HT1080 (cell line): ENCODE data around the gene KRTAP22-2. TPM values are rescaled to one million over a fixed set of nuclear protein-coding genes. Genes with fewer than 3 reads are reported as not detected.

Experiments
- DNase-seq: peaks from one replicate; pipeline ENCODE4 v3.0.0-alpha.2; 2015; ENCODE audit warnings: low read depth
- small RNA-seq: library from RNA; depleted of rRNA; stranded (forward); fragments of <200 nt; gene quantifications from one replicate; pipeline ENCODE3, GENCODE V24; 2014
- total RNA-seq: library from RNA; depleted of rRNA; stranded (reverse); fragments of >200 nt; shearing (Covaris generic); gene quantifications from 2 replicates; pipeline ENCODE4 v1.2.3, GENCODE V29; 2014; rRNA removed

Gene KRTAP22-2
- total RNA-seq, 1 experiment from 2014 or later, result not detected

- DNase-seq, result no peak
These were observed 26.6 kb downstream of the KRTAP22-2 start for GRCh38 chr21:30563630-30564029.

- no peak for DNase-seq
These were observed 27.1 kb downstream of the KRTAP22-2 start for GRCh38 chr21:30563072-30563471.

- DNase-seq, result no peak
These were observed 28.2 kb downstream of the KRTAP22-2 start for GRCh38 chr21:30561957-30562356.

GRCh38 chr21:30561264-30561895 lies 28.8 kb downstream of the KRTAP22-2 start, which contains the start of gene KRTAP19-7:
KRTAP19-7 (minus strand) TSS chr21:30561314; CDS start chr21:30561289, 25 bp downstream.
- DNase-seq, result no peak

- DNase-seq, result no peak
These were observed 35.1 kb downstream of the KRTAP22-2 start for GRCh38 chr21:30555095-30555494.

- DNase-seq, result no peak
These were observed 37.4 kb downstream of the KRTAP22-2 start for GRCh38 chr21:30552782-30553181.

GRCh38 chr21:30541764-30542163 lies 48.4 kb downstream of the KRTAP22-2 start, which contains the start of gene KRTAP19-6:
KRTAP19-6 (minus strand) TSS chr21:30541864; CDS start chr21:30541833, 31 bp downstream.
- no peak for DNase-seq

Small RNA genes lying within 50 kb of the gene (small RNA-seq; reads per million reads assigned to genes)
- gene KRTAP20-1, result not detected
- gene KRTAP20-4, result not detected
- not detected for gene KRTAP22-1
- gene KRTAP22-2, result not detected

Other genes with a start within 250 kb of the KRTAP22-2 start
- not detected in 2 replicates for gene KRTAP23-1, start 241.8 kb downstream of the KRTAP22-2 start, total RNA-seq
- not detected in 2 replicates for gene KRTAP13-2, start 218.1 kb downstream of the KRTAP22-2 start, total RNA-seq
- gene KRTAP13-1, start 194.4 kb downstream of the KRTAP22-2 start, total RNA-seq, result not detected in 2 replicates
- gene KRTAP13-3, start 164.5 kb downstream of the KRTAP22-2 start, total RNA-seq, result not detected in 2 replicates
- not detected in 2 replicates for gene KRTAP13-4, start 160.2 kb downstream of the KRTAP22-2 start, total RNA-seq
- gene KRTAP15-1, start 150.1 kb downstream of the KRTAP22-2 start, total RNA-seq, result not detected in 2 replicates
- gene KRTAP19-1, start 110.0 kb downstream of the KRTAP22-2 start, total RNA-seq, result not detected in 2 replicates
- not detected in 2 replicates for gene KRTAP19-2, start 103.0 kb downstream of the KRTAP22-2 start, total RNA-seq
- not detected in 2 replicates for gene KRTAP19-3, start 98.4 kb downstream of the KRTAP22-2 start, total RNA-seq
- not detected in 2 replicates for gene KRTAP19-4, start 93.2 kb downstream of the KRTAP22-2 start, total RNA-seq
- gene KRTAP19-5, start 88.3 kb downstream of the KRTAP22-2 start, total RNA-seq, result not detected in 2 replicates
- not detected in 2 replicates for gene KRTAP19-6, start 48.5 kb downstream of the KRTAP22-2 start, total RNA-seq
- not detected in 2 replicates for gene KRTAP19-7, start 29.1 kb downstream of the KRTAP22-2 start, total RNA-seq
- not detected in 2 replicates for gene KRTAP6-3, start 2.0 kb upstream of the KRTAP22-2 start, total RNA-seq
- not detected in 2 replicates for gene KRTAP6-2, start 8.5 kb upstream of the KRTAP22-2 start, total RNA-seq
- gene KRTAP22-1, start 10.7 kb upstream of the KRTAP22-2 start, total RNA-seq, result not detected in 2 replicates
- not detected in 2 replicates for gene KRTAP6-1, start 23.5 kb upstream of the KRTAP22-2 start, total RNA-seq
- not detected in 2 replicates for gene KRTAP20-1, start 26.0 kb upstream of the KRTAP22-2 start, total RNA-seq
- not detected in 2 replicates for gene KRTAP20-4, start 30.2 kb upstream of the KRTAP22-2 start, total RNA-seq
- gene KRTAP20-2, start 44.8 kb upstream of the KRTAP22-2 start, total RNA-seq, result not detected in 2 replicates
- gene KRTAP20-3, start 52.5 kb upstream of the KRTAP22-2 start, total RNA-seq, result not detected in 2 replicates
- gene KRTAP21-3, start 128.4 kb upstream of the KRTAP22-2 start, total RNA-seq, result not detected in 2 replicates
- not detected in 2 replicates for gene KRTAP21-2, start 156.9 kb upstream of the KRTAP22-2 start, total RNA-seq
- not detected in 2 replicates for gene KRTAP21-1, start 165.0 kb upstream of the KRTAP22-2 start, total RNA-seq
- gene KRTAP8-1, start 222.9 kb upstream of the KRTAP22-2 start, total RNA-seq, result not detected in 2 replicates
- not detected in 2 replicates for gene KRTAP7-1, start 239.4 kb upstream of the KRTAP22-2 start, total RNA-seq